Activated CD8-positive, alpha-beta T cell treated with anti-CD3 and anti-CD28 coated beads for 36 hours (primary cell): ENCODE data around the gene CDCA8. TPM values are rescaled to one million over a fixed set of nuclear protein-coding genes. Genes with fewer than 3 reads are reported as not detected.

Experiments
- ATAC-seq: fragments of 200-7000 bp; cut with Tn5 transposase; one replicate; pipeline ENCODE4 v1.10.0; 2021; ENCODE audit warnings: mild to moderate bottlenecking, moderate library complexity
- CTCF ChIA-PET: fragments of 350-600 bp; sonication (Branson Sonifier 250); formaldehyde crosslinking; loops from one replicate; lab custom pipeline; 2021; ENCODE audit warnings: antibody characterized with exemption; lab: Charles Lee
- POLR2A ChIA-PET: fragments of 350-600 bp; sonication (Branson Sonifier 250); formaldehyde crosslinking; loops from one replicate; lab custom pipeline; 2021; ENCODE audit warnings: antibody characterized with exemption; lab: Charles Lee
- DNase-seq: peaks from one replicate; pipeline ENCODE4 v3.0.0-alpha.2; 2020
- H3K27ac Mint-ChIP-seq: one replicate; pipeline ENCODE4 v1.8.0; 2021; ENCODE audit warnings: mild to moderate bottlenecking, mixed read lengths
- H3K27me3 Mint-ChIP-seq: one replicate; pipeline ENCODE4 v1.8.0; 2021; ENCODE audit warnings: mixed read lengths
- H3K36me3 Mint-ChIP-seq: one replicate; pipeline ENCODE4 v1.8.0; 2021; ENCODE audit warnings: low read depth, mixed read lengths
- H3K4me1 Mint-ChIP-seq: one replicate; pipeline ENCODE4 v1.8.0; 2021; ENCODE audit warnings: low read depth, mixed read lengths
- H3K4me3 Mint-ChIP-seq: one replicate; pipeline ENCODE4 v1.8.0; 2021; ENCODE audit warnings: mild to moderate bottlenecking, moderate library complexity, mixed read lengths
- H3K9me3 Mint-ChIP-seq: one replicate; pipeline ENCODE4 v1.8.0; 2021; ENCODE audit warnings: mixed read lengths
- CTCF ChIP-seq: fragments of 200-600 bp; IDR thresholded peaks from one replicate; pipeline ENCODE4 v1.8.0; 2022; ENCODE audit warnings: antibody characterized with exemption, mild to moderate bottlenecking
- intact Hi-C: fragments of 100-400 bp; cut with micrococcal nuclease; formaldehyde crosslinking; loops from one replicate; pipeline ENCODE4 v1.10.0; 2022
- total RNA-seq, 2 experiments: library from RNA; stranded (reverse); gene quantifications; one replicate each; pipeline ENCODE4 v1.2.3, GENCODE V29; 2021

Gene CDCA8
- total RNA-seq, 2 experiments from 2014 or later: 53.7 to 56.0 TPM

- CTCF ChIA-PET: interaction anchor here (1.5 kb wide), 1 partner anchor 159 kb away, joined by 6 read pairs; the partner anchor contains the start of gene MTF1
- ATAC-seq (no peak), DNase-seq (no peak)
- peaks cover 11% of the 10 kb centered on the region for H3K4me1 Mint-ChIP-seq
- peaks cover 64% of the 10 kb centered on the region for H3K36me3 Mint-ChIP-seq
- no peak for TF ChIP-seq CTCF
- H3K27me3 Mint-ChIP-seq: no peaks in the 10 kb centered on the region
- no peaks in the 10 kb centered on the region for H3K9me3 Mint-ChIP-seq
- intact Hi-C loops: no loop called here
- H3K27ac Mint-ChIP-seq: no peak overlapping the region
- POLR2A ChIA-PET: interaction anchor here (1.2 kb wide), 1 partner anchor 8 kb away, joined by 6 read pairs; no protein-coding TSS in a partner anchor
- no peak overlapping the region for H3K4me3 Mint-ChIP-seq
Measured at GRCh38 chr1:37701051-37701450, 8.7 kb downstream of the CDCA8 start.

GRCh38 chr1:37703061-37703460 is 10.7 kb downstream of the CDCA8 start:
- ChIA-PET CTCF (no interaction called here), POLR2A (interaction anchor here (1.5 to 1.8 kb wide), 2 partner anchors 9 to 27 kb away, joined by 4 read pairs; no protein-coding TSS in a partner anchor)
- ATAC-seq: no peak

GRCh38 chr1:37704966-37705365 is 12.7 kb downstream of the CDCA8 start:
- H3K4me3 Mint-ChIP-seq: no peak overlapping the region
- no peaks in the 10 kb centered on the region for H3K27me3 Mint-ChIP-seq
- H3K9me3 Mint-ChIP-seq: no peaks in the 10 kb centered on the region
- H3K4me1 Mint-ChIP-seq: no peaks in the 10 kb centered on the region
- peaks cover 72% of the 10 kb centered on the region for H3K36me3 Mint-ChIP-seq
- ChIA-PET POLR2A (interaction anchor here (0.7 kb wide), 1 partner anchor 166 kb away, joined by 4 read pairs; no protein-coding TSS in a partner anchor), CTCF (interaction anchor here (1.0 kb wide), 1 partner anchor 23 kb away, joined by 3 read pairs; no protein-coding TSS in a partner anchor)
- H3K27ac Mint-ChIP-seq: no peak overlapping the region
- no peak for DNase-seq
- ATAC-seq: no peak
- intact Hi-C loops: no loop called here
- no peak for TF ChIP-seq CTCF

More at GRCh38 chr1:37703061-37703460, 10.7 kb downstream of the CDCA8 start:
- Mint-ChIP-seq H3K4me1 (peaks cover 8% of the 10 kb centered on the region), H3K27ac (no peak overlapping the region), H3K4me3 (no peak overlapping the region), H3K9me3 (no peaks in the 10 kb centered on the region), H3K36me3 (peaks cover 67% of the 10 kb centered on the region), H3K27me3 (no peaks in the 10 kb centered on the region)
- no peak for DNase-seq
- no peak for TF ChIP-seq CTCF
- intact Hi-C loops: no loop called here

GRCh38 chr1:37705399-37705798 is 13.1 kb downstream of the CDCA8 start:
- no peaks in the 10 kb centered on the region for H3K9me3 Mint-ChIP-seq
- DNase-seq (no peak), ATAC-seq (no peak)
- no peak overlapping the region for H3K27ac Mint-ChIP-seq
- CTCF ChIA-PET: interaction anchor here (1.0 kb wide), 1 partner anchor 24 kb away, joined by 3 read pairs; no protein-coding TSS in a partner anchor
- H3K4me1 Mint-ChIP-seq: no peaks in the 10 kb centered on the region
- no peaks in the 10 kb centered on the region for H3K27me3 Mint-ChIP-seq
- POLR2A ChIA-PET: interaction anchor here (0.7 kb wide), 1 partner anchor 166 kb away, joined by 4 read pairs; no protein-coding TSS in a partner anchor
- H3K36me3 Mint-ChIP-seq: peaks cover 72% of the 10 kb centered on the region
- no peak for TF ChIP-seq CTCF
- no peak overlapping the region for H3K4me3 Mint-ChIP-seq
- intact Hi-C loops: no loop called here

DNA sequence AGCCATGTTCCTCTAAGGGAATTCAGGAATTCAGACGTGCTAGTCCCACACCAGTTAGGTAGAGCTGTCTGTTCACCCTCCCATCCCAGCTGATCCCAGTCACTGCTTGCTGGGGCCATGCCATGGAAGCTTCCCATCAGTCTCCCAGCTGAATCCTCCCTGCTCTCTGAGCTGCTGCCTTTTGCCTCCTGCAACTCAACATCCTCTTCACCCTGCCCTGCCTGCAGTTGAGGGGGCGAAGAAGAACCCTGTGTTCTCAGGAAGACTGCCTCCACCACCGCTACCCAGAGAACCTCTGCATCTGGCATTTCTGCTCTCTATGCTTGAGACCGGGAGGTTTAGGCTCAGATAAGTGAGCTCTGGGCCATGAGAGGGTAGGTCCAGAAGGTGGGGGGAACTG is 16.2 kb downstream of the CDCA8 start:
- intact Hi-C loops: no loop called here
- DNase-seq (no peak), ATAC-seq (no peak)
- Mint-ChIP-seq H3K27ac (no peak overlapping the region), H3K36me3 (peaks cover 54% of the 10 kb centered on the region), H3K4me3 (no peak overlapping the region), H3K9me3 (no peaks in the 10 kb centered on the region), H3K27me3 (no peaks in the 10 kb centered on the region), H3K4me1 (no peaks in the 10 kb centered on the region)
- POLR2A ChIA-PET: interaction anchor here (1.9 kb wide), 1 partner anchor 13 kb away, joined by 4 read pairs; no protein-coding TSS in a partner anchor
- CTCF ChIA-PET: interaction anchor here (0.5 kb wide), 1 partner anchor 167 kb away, joined by 3 read pairs; no protein-coding TSS in a partner anchor
- TF ChIP-seq CTCF: no peak
